HG02943 (cell line): Measurements from ENCODE around the gene WDR81.
"Not testable (repeated sequence)": the region's sequence is repeated elsewhere in the genome, so short reads cannot be mapped to it uniquely, and the experiment has no call there.

Experiments used
- ATAC-seq: cut with Tn5 transposase; IDR thresholded peaks from one replicate; pipeline ENCODE4 v1.9.1; 2021; ENCODE audit warnings: mild to moderate bottlenecking, low read depth, moderate library complexity; ENCODE audit not compliant: unreplicated experiment

The WDR81 gene

DNA sequence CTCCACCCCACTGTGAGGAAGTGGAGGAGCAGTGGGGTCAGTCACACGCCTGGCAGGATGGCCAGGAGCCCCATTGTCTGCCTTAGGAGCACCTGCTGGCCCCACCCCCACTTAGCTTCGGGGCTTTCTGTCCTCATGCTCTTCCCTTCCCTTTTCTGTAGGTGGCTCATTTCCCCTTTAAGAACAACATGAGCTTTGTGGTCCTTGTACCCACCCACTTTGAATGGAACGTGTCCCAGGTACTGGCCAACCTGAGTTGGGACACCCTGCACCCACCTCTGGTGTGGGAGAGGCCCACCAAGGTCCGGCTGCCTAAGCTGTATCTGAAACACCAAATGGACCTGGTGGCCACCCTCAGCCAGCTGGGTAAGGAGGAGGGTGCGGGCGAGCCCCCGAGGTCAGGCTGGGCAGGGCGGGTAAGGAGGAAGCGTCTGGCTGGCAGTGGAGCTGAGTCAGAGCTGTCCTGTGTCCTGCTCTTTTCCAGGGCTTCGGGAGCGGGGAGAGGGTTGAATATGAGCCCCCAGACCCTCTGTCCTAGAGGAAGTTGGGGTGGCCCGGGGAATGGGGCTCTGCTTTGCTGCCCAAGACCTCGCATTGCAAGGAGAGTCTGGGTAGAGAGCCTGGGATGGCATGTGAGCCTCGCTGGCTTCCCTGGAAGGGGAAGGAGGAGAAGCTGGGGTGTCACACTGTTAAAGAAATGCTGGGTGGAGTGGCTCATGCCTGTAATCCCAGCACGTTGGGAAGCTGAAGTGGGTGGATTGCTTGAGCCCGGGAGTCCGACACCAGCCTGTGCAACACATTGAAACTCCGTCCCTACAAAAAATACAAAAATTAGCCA, 28.1 kb downstream of the WDR81 start:
- ATAC-seq: no peak

DNA sequence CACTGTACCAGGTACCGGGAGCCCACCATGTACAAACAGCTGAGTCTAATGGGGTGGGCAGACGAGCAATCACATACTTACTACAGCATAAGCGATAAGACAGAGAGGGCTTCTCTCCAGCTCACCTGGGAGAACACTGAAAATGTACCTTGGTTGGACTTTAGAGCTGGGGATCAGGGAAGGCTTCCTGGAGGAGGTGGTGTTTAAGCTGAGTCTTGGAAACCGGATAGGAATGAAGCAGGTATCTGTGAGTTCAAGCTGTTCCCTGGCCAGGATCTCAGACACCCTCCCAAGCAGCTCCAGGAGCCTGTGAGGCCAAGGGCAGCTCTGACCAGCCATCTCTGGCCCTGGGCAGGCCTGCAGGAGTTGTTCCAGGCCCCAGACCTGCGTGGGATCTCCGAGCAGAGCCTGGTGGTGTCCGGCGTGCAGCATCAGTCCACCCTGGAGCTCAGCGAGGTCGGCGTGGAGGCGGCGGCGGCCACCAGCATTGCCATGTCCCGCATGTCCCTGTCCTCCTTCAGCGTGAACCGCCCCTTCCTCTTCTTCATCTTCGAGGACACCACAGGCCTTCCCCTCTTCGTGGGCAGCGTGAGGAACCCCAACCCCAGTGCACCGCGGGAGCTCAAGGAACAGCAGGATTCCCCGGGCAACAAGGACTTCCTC, 29.4 kb downstream of the WDR81 start:
- no peak for ATAC-seq

DNA sequence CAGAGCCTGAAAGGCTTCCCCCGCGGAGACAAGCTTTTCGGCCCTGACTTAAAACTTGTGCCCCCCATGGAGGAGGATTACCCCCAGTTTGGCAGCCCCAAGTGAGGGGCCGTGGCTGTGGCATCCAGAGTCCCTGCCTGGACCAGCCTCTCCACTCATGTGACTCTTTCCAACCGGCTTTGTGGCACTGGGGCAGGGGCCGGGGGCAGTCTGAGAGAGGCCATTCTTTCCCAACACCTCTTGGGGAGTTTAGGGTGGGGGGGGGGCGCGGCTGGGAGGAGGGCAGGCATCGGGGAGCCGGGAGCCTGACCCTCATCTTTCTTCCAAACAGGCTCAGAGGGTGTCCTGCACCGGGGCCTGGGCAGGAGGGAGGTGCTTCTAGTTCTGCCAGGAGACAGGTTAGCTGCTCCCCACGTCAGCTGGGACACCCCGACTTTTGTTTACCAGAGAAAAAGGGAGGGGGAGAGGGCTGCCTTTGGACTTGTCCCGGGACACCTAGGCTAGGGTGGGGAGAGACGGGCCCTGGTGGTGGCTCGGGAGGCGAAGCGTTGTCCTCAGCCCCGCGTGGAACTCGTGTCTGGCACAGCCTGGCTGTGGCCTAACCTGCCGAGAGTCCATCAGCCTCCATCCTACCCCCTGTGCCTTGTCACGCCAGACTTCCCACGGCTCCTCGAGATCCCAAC, 30.1 kb downstream of the WDR81 start:
- ATAC-seq: no peak

DNA sequence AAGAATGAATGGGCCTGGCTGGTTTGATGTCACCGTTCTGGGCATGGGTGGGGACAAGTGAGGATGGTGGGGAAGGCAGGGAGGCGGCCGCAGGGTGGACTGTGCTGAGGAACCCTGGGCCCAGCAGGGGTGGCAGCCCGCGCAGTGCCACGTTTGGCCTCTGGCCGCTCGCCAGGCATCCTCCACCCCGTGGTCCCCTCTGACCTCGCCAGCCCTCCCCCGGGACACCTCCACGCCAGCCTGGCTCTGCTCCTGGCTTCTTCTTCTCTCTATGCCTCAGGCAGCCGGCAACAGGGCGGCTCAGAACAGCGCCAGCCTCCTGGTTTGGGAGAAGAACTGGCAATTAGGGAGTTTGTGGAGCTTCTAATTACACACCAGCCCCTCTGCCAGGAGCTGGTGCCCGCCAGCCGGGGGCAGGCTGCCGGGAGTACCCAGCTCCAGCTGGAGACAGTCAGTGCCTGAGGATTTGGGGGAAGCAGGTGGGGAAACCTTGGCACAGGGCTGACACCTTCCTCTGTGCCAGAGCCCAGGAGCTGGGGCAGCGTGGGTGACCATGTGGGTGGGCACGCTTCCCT, 30.8 kb downstream of the WDR81 start:
- ATAC-seq: no peak

DNA sequence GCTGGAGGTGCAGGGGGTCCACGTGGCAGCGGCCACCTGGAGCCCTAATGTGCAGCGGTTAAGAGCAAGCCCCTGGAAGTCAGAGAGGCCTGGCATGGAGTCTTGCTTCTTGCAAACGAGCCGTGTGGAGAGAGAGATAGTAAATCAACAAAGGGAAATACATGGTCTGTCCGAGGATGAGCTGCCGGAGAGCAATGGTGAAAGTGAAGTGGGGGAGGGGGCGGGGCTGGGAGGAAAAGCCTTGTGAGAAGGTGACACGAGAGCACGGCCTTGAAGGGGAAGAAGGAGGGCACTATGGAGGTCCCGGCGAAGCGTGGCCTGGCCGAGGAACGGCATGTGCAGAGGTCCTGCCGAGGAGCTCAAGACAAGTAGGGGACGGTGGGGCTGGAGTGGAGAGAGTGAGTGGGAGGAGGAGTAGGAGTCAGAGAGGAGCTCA, 31.3 kb downstream of the WDR81 start:
- no peak for ATAC-seq

DNA sequence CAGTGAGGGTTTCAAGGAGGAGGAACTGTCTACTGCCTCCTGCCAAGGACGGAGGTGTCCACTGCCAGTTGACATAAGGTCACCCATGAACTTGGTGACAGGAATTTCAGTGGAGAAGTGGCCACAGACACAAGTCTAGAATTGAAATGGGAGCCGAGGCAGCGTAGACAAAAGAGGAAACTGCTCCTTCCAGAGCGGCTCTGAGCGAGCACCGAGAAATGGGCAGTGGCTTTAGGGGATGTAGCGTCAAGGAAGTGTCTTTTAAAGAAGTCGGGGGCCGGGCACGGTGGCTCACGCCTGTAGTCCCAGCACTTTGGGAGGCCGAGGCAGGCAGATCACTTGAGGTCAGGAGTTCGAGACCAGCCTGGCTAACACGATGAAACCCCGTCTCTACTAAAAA, 34.3 kb downstream of the WDR81 start:
- ATAC-seq: no peak

DNA sequence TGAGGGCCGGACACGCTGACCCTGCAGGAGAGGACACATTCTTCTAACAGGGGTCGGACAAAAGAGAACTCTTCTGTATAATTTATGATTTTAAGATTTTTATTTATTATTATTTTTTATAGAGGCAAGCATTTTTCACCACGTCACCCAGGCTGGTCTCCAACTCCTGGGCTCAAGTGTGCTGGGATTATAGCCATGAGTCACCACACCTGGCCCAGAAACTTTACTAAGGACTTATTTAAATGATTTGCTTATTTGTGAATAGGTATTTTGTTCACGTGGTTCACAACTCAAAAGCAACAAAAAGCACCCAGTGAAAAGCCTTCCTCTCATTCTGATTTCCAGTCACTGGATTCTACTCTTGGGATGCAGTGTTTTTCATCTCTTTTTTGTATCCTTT, 35.0 kb downstream of the WDR81 start:
- ATAC-seq: no peak

DNA sequence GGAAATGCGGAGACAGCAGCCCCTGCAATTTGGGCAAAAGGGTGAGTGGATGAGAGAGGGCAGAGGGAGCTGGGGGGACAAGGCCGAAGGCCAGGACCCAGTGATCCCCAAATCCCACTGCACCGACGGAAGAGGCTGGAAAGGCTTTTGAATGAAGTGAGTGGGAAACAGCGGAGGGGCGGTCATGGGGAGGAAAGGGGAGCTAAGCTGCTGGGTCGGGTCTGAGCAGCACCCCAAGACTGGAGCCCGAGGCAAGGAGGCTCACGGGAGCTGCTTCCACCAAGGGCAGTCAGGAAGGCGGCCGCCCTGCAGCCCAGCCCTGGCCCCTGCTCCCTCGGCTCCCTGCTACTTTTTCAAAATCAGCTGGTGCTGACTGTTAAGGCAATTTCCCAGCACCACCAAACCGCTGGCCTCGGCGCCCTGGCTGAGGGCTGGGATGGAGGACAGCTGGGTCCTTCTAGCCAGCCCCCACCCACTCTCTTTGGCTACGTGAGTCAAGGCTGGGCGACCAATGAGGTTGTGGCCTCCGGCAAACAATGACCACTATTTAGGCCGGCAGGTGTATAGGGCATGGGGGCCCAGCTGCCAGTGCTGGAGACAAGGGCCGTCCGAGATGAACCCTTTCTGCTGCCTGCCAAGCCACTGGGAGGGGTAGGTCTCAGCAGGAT, 37.9 kb downstream of the WDR81 start:
- no peak for ATAC-seq

DNA sequence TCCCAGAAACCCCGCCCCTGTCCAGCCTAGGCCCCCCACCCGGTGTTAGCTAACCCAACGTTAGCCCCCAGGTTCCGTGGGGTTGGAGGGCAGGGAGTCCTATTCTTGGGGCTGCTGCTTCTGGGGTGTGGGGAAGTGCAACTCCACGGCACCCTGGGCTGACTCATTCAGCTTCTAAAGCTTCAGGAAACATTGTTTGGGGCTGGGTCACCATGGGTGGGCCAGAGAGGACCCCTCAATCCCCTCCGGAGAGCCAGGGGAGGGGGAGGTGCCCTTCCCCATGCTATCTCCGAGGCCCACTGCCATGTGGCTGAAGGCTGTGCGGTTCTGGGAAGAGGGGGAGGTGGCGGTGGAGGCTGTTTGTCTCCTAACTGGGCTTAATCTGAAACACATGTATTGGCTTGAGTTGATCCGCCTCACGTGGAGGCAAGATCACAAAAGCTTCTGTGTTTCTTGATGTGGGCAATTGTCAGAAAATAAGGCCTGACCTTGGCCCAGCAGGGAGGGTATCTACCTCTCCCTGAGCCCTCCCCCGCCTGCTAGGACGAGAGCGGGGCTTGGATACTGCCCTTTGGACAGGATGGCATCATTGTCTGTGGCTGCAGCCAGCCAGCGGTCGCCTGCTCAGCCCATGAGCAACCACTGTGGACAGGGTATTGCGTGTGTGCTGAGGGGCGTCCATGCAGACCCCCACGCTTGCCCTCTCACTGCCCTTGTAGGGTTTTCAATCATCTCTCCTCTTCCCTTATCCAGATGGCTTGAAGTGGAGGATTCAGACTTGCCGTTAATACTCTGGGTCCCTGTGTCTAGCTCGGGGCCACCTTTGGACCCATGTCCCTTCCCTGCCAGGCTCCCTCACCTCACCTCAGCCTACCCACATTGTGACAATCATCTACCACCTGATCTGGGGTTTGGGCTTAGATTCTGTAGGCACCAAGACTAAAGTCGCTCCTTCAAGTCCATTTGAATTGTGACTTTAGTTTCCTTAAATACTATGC, 38.7 kb downstream of the WDR81 start:
- no peak for ATAC-seq

DNA sequence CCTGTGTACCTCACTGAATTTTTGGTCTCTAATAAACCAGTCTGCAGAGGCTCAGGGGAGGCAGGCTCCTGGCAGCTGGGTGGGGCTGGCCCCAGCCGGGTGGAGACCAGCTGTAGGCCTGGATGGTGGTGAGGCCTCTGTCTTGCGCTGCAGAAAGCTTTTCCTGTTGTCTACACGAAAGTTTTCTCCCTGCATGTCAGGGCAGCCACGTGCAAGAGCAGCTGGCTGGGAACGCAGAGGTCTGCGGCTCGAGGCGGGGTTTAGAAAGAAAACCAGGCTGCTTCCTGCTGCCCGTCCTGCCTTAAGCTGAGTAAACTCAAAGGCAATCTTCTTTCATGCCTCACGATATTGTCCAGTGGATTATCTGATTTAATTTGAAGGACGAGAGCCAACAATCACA, 39.8 kb downstream of the WDR81 start:
- ATAC-seq: no peak

DNA sequence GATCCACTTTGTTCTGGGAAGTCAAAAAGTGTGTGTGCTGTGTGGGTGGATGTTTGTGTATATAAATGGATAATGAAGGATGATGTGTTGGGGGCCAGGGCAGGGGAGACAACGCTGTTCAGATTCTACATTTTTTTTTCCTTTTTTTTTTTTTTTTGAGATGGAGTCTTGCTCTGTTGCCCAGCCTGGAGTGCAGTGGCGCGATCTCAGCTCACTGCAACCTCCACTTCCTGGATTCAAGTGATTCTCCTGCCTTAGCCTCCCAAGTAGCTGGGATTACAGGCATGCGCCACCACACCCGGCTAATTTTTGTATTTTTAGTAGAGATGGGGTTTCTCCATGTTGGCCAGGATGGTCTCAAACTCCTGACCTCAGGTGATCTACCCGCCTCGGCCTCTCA, 40.2 kb downstream of the WDR81 start:
- ATAC-seq: not testable (repeated sequence)

DNA sequence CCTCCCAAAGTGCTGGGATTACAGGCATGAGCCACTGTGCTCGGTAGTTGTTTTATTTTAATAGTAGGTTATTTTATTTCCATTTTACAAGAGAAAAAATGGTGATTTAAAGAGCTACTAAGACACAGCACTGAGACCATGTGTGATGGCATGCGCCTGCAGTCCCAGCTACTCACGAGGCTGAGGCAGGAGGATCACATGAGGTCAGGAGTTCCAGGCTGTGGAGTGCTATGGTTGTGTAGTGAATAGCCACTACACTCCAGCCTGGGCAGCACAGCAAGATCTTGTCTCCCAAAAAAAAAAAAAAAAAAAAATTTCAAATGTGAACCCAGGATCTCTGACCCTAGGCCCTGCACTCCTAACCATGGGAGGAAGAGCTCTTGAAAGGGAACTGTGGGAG, 41.1 kb downstream of the WDR81 start:
- no peak for ATAC-seq

DNA sequence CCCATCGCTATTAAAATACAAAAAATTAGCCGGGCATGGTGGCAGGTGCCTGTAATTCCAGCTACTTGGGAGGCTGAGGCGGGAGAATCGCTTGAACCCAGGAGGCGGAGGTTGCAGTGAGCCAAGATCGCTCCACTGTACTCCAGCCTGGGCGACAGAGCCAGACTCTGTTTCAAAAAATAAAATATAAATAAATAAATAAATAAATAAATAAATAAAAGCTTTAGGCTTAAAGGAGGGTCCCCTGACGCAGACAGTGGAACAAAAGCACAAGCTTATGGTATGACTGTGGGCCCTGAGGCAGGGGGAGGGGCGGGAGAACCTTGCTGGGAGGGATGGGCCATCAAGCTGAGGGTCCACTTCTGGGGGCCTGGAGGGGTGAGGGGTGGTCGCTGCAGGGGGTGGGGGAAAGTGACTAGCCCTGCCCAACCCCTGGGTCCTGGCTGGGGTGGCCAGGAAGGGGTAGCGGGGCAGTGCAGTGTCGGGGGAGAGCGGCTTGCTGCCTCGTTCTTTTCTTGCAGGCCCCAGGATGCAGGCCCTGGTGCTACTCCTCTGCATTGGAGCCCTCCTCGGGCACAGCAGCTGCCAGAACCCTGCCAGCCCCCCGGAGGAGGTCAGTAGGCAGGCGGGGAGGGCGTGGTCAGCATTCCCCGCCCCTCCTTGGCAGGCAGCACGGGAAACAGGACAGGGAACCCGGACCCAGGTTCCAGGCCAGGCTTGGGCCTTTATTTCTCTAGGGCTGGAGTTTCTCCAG, 42.1 kb downstream of the WDR81 start:
- no peak for ATAC-seq

DNA sequence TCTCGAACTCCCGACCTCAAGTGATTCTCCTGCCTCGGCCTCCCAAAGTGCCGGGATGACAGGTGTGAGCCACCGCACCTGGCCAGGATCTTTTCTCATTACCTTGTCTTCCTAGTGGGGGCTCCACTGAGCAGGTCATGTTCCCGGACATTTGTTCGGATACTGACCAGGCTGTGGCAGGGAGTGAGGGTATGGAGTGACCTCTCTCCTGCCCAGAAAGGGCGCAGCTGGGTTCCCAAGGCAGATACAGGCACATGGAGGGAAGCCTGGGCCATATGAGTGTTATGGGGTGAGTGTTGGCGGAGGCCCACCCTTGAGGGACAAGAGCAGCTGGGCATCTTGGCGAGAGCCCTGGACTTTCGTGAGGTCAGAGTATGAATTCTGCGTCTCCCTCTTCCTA, 42.9 kb downstream of the WDR81 start:
- ATAC-seq: no peak

DNA sequence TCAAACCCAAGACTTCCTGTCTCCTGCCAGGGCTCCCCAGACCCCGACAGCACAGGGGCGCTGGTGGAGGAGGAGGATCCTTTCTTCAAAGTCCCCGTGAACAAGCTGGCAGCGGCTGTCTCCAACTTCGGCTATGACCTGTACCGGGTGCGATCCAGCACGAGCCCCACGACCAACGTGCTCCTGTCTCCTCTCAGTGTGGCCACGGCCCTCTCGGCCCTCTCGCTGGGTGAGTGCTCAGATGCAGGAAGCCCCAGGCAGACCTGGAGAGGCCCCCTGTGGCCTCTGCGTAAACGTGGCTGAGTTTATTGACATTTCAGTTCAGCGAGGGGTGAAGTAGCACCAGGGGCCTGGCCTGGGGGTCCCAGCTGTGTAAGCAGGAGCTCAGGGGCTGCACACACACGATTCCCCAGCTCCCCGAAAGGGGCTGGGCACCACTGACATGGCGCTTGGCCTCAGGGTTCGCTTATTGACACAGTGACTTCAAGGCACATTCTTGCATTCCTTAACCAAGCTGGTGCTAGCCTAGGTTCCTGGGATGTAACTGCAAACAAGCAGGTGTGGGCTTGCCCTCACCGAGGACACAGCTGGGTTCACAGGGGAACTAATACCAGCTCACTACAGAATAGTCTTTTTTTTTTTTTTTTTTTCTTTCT, 45.4 kb downstream of the WDR81 start:
- no peak for ATAC-seq

DNA sequence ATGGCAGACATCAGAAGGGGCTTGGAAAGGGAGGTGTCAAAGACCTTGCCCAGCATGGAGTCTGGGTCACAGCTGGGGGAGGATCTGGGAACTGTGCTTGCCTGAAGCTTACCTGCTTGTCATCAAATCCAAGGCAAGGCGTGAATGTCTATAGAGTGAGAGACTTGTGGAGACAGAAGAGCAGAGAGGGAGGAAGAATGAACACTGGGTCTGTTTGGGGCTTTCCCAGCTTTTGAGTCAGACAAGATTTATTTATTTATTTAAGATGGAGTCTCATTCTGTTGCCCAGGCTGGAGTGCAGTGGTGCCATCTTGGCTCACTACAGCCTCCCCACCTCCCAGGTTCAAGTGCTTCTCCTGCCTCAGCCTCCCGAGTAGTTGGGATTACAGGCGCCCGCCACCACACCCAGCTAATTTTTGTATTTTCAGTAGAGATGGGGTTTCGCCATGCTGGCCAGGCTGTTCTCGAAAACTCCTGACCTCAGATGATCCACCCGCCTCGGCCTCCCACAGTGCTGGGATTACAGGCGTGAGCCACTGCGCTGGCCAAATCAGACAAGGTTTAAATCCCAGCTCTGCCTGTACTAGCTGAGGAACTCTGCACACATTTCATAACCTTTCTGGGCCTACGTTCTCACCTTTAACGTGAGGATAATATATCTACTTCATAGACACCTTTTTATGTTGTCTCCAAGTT, 48.6 kb downstream of the WDR81 start:
- not testable (repeated sequence) for ATAC-seq

DNA sequence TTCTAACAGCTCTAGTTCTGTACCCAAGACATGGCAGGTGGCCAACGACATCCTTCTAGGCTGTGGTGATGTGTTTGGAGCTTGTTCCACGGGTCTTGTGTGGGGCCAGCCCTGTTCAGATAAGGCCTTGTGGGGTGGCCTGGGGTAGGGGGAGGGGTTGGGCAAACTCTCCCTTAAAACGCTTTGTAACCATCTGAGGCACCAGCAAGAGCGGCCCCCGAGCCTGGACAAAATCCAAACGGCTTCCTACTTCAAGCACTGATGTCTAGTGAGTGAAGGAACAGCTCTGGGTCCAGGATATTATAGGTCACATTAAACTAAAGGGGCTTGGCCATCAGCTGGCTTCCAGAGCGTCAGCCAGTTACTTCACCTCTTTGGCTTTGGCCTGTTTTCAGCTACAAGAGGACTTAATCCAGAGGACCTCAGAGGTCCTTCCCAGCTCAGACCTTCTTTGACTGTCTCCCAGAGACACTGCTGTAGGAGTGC, 49.2 kb downstream of the WDR81 start:
- no peak for ATAC-seq
